Stimulated activated memory B cell treated with anti-CD40 and anti-IgM and Interleukin-4, amounts not matched to agents 10 μg/mL and 1 μg/mL and 100 μg/mL, for 72 hours (primary cell): ENCODE results near the gene RIC8B.
A peak's percentile ranks its signal among the peaks of the same experiment; 100 is the strongest.

Experiments
- ATAC-seq: fragments of 150-1000 bp; cut with Tn5 transposase; 2 replicates; pipeline ENCODE4 v1.10.0; 2021
- H3K27ac Mint-ChIP-seq: one replicate; pipeline ENCODE4 v1.8.0; 2022; ENCODE audit warnings: mild to moderate bottlenecking, mixed read lengths
- H3K27me3 Mint-ChIP-seq: one replicate; pipeline ENCODE4 v1.8.0; 2022; ENCODE audit warnings: mixed read lengths
- H3K36me3 Mint-ChIP-seq: one replicate; pipeline ENCODE4 v1.8.0; 2022; ENCODE audit warnings: mixed read lengths
- H3K4me1 Mint-ChIP-seq: one replicate; pipeline ENCODE4 v1.8.0; 2022; ENCODE audit warnings: mixed read lengths
- H3K4me3 Mint-ChIP-seq: one replicate; pipeline ENCODE4 v1.8.0; 2022; ENCODE audit warnings: mild to moderate bottlenecking, moderate library complexity, mixed read lengths
- H3K9me3 Mint-ChIP-seq: one replicate; pipeline ENCODE4 v1.8.0; 2022; ENCODE audit warnings: mixed read lengths

Gene RIC8B

GRCh38 chr12:106747973-106748436, 26.5 kb upstream of the RIC8B start:
- peaks cover 12% of the 10 kb centered on the region for H3K4me1 Mint-ChIP-seq
- ATAC-seq: peak; percentile 62
- H3K27ac Mint-ChIP-seq: peak overlapping the region; percentile 51
- H3K4me3 Mint-ChIP-seq: no peak overlapping the region
- peaks cover 7% of the 10 kb centered on the region for H3K9me3 Mint-ChIP-seq
- no peaks in the 10 kb centered on the region for H3K36me3 Mint-ChIP-seq
- peaks cover 15% of the 10 kb centered on the region for H3K27me3 Mint-ChIP-seq

- no peak for ATAC-seq
- H3K9me3 Mint-ChIP-seq: peaks cover 7% of the 10 kb centered on the region
- H3K36me3 Mint-ChIP-seq: no peaks in the 10 kb centered on the region
- no peak overlapping the region for H3K4me3 Mint-ChIP-seq
- H3K27me3 Mint-ChIP-seq: no peaks in the 10 kb centered on the region
- H3K4me1 Mint-ChIP-seq: peaks cover 28% of the 10 kb centered on the region
- no peak overlapping the region for H3K27ac Mint-ChIP-seq
Observed at GRCh38 chr12:106750524-106750923, 24.0 kb upstream of the RIC8B start.

- Mint-ChIP-seq H3K27me3 (no peaks in the 10 kb centered on the region), H3K4me3 (peak overlapping the region; percentile 2), H3K27ac (peak overlapping the region; percentile 12), H3K9me3 (peaks cover 4% of the 10 kb centered on the region), H3K36me3 (no peaks in the 10 kb centered on the region), H3K4me1 (peaks cover 22% of the 10 kb centered on the region)
- peak; percentile 99 for ATAC-seq
Observed at GRCh38 chr12:106753526-106753925, 21.0 kb upstream of the RIC8B start.

- no peak for ATAC-seq
- Mint-ChIP-seq H3K27me3 (no peaks in the 10 kb centered on the region), H3K4me3 (no peak overlapping the region), H3K9me3 (peaks cover 4% of the 10 kb centered on the region), H3K4me1 (peaks cover 30% of the 10 kb centered on the region), H3K27ac (no peak overlapping the region), H3K36me3 (no peaks in the 10 kb centered on the region)
Observed at GRCh38 chr12:106754331-106754730, 20.2 kb upstream of the RIC8B start.

GRCh38 chr12:106757623-106758348, 16.7 kb upstream of the RIC8B start:
- ATAC-seq: no peak
- H3K27ac Mint-ChIP-seq: peak overlapping the region; percentile 93
- no peaks in the 10 kb centered on the region for H3K36me3 Mint-ChIP-seq
- H3K9me3 Mint-ChIP-seq: no peaks in the 10 kb centered on the region
- no peaks in the 10 kb centered on the region for H3K27me3 Mint-ChIP-seq
- no peak overlapping the region for H3K4me3 Mint-ChIP-seq
- H3K4me1 Mint-ChIP-seq: peaks cover 51% of the 10 kb centered on the region

GRCh38 chr12:106758349-106759110, 16.0 kb upstream of the RIC8B start:
- no peaks in the 10 kb centered on the region for H3K36me3 Mint-ChIP-seq
- no peaks in the 10 kb centered on the region for H3K9me3 Mint-ChIP-seq
- peaks cover 44% of the 10 kb centered on the region for H3K4me1 Mint-ChIP-seq
- H3K4me3 Mint-ChIP-seq: no peak overlapping the region
- H3K27me3 Mint-ChIP-seq: no peaks in the 10 kb centered on the region
- ATAC-seq: no peak
- peak overlapping the region; percentile 93 for H3K27ac Mint-ChIP-seq

GRCh38 chr12:106759526-106760183, 14.8 kb upstream of the RIC8B start:
- Mint-ChIP-seq H3K9me3 (no peaks in the 10 kb centered on the region), H3K36me3 (no peaks in the 10 kb centered on the region), H3K4me1 (peaks cover 34% of the 10 kb centered on the region), H3K27me3 (peaks cover 4% of the 10 kb centered on the region), H3K27ac (peak overlapping the region; percentile 93), H3K4me3 (peak overlapping the region; percentile 75)
- ATAC-seq: no peak

GRCh38 chr12:106760184-106760531, 14.3 kb upstream of the RIC8B start:
- Mint-ChIP-seq H3K27me3 (peaks cover 9% of the 10 kb centered on the region), H3K27ac (peak overlapping the region; percentile 93), H3K36me3 (no peaks in the 10 kb centered on the region), H3K4me1 (peaks cover 34% of the 10 kb centered on the region), H3K4me3 (peak overlapping the region; percentile 75), H3K9me3 (no peaks in the 10 kb centered on the region)
- peak; percentile 98 for ATAC-seq

- ATAC-seq: no peak
- no peaks in the 10 kb centered on the region for H3K9me3 Mint-ChIP-seq
- H3K4me3 Mint-ChIP-seq: no peak overlapping the region
- peaks cover 22% of the 10 kb centered on the region for H3K4me1 Mint-ChIP-seq
- H3K27me3 Mint-ChIP-seq: peaks cover 25% of the 10 kb centered on the region
- H3K36me3 Mint-ChIP-seq: no peaks in the 10 kb centered on the region
- no peak overlapping the region for H3K27ac Mint-ChIP-seq
Observed at GRCh38 chr12:106764220-106764619, 10.3 kb upstream of the RIC8B start.

- peaks cover 17% of the 10 kb centered on the region for H3K4me1 Mint-ChIP-seq
Observed at GRCh38 chr12:106764738-106765137, 9.7 kb upstream of the RIC8B start.

GRCh38 chr12:106766393-106766826, 8.1 kb upstream of the RIC8B start:
- Mint-ChIP-seq H3K27ac (no peak overlapping the region), H3K4me1 (no peaks in the 10 kb centered on the region), H3K27me3 (peaks cover 35% of the 10 kb centered on the region), H3K9me3 (no peaks in the 10 kb centered on the region), H3K36me3 (no peaks in the 10 kb centered on the region), H3K4me3 (no peak overlapping the region)
- no peak for ATAC-seq

More at GRCh38 chr12:106764738-106765137, 9.7 kb upstream of the RIC8B start:
- H3K36me3 Mint-ChIP-seq: no peaks in the 10 kb centered on the region
- H3K27ac Mint-ChIP-seq: no peak overlapping the region
- no peaks in the 10 kb centered on the region for H3K9me3 Mint-ChIP-seq
- H3K27me3 Mint-ChIP-seq: peaks cover 31% of the 10 kb centered on the region
- H3K4me3 Mint-ChIP-seq: no peak overlapping the region
- no peak for ATAC-seq

- peaks cover 35% of the 10 kb centered on the region for H3K27me3 Mint-ChIP-seq
- H3K4me1 Mint-ChIP-seq: no peaks in the 10 kb centered on the region
Observed at GRCh38 chr12:106767206-106767605, 7.3 kb upstream of the RIC8B start.

GRCh38 chr12:106767954-106768822, 6.3 kb upstream of the RIC8B start:
- Mint-ChIP-seq H3K27ac (no peak overlapping the region), H3K9me3 (no peaks in the 10 kb centered on the region), H3K36me3 (no peaks in the 10 kb centered on the region), H3K27me3 (peaks cover 35% of the 10 kb centered on the region), H3K4me3 (no peak overlapping the region), H3K4me1 (no peaks in the 10 kb centered on the region)
- no peak for ATAC-seq

More at GRCh38 chr12:106767206-106767605, 7.3 kb upstream of the RIC8B start:
- Mint-ChIP-seq H3K4me3 (no peak overlapping the region), H3K36me3 (no peaks in the 10 kb centered on the region), H3K9me3 (no peaks in the 10 kb centered on the region), H3K27ac (no peak overlapping the region)
- no peak for ATAC-seq

GRCh38 chr12:106769078-106769477, 5.4 kb upstream of the RIC8B start:
- peaks cover 6% of the 10 kb centered on the region for H3K4me1 Mint-ChIP-seq
- no peak overlapping the region for H3K27ac Mint-ChIP-seq
- ATAC-seq: no peak
- no peaks in the 10 kb centered on the region for H3K36me3 Mint-ChIP-seq
- H3K4me3 Mint-ChIP-seq: no peak overlapping the region
- H3K9me3 Mint-ChIP-seq: no peaks in the 10 kb centered on the region
- H3K27me3 Mint-ChIP-seq: peaks cover 35% of the 10 kb centered on the region
